Measurements from ENCODE around the gene EXO1.
"Not testable (repeated sequence)": the region's sequence is repeated elsewhere in the genome, so short reads cannot be mapped to it uniquely, and the experiment has no call there.

EXO1 gene

DNA sequence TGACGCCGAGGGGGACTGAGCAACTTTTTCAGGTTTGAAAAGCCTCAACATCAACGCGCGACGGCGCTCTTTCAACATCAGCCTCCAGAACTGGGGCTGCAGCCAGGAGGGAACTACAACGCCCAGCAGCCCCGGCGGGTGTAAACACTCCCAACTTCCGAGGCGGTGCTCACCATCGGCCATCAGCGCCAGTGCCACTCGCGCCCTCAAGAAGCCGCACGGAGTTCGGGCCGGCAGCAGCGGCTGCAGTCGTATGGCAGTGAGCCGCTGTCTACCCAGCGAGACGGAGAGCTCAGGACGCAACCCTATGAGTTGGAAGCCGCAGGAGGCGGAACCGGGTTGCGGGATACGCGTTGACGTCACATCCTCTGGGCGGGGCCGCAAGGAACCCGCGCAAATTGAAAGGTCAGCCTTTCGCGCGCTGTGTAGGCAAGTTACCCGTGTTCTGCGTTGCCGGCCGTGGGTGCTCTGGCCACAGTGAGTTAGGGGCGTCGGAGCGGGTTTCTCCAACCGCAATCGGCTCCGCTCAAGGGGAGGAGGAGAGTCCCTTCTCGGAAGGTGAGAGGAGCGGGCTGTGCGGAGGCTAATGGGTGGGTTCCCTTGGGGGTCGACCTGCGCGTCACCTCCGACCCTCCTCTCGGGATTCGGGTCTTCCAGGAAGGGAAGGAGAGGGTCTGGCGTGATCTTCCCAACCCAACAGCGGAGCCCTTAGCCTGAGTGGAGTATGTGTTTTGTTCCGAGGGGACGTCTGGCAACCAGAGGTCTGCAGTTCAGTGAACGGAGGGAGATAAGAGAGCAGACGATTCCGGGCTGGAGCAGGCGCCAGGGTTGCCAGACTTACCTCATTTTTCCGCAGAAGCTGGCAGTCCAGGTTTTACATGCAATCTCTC is at the start of gene EXO1:
Gene EXO1 (plus strand): TSS at position 409 of the 890 bp plus-strand sequence. CDS start 2,222 bp downstream, outside the sequence.
- DNase-seq (ENCODE audit: low read depth in 2 of 2) = peak; percentile 84 to 87

GRCh38 chr1:241799416-241799815 is 48.6 kb upstream of the EXO1 start:
- DNase-seq (ENCODE audit: low read depth in 2 of 2) = no peak

- no peak for DNase-seq (ENCODE audit: low read depth in 2 of 2)
Measured at GRCh38 chr1:241800640-241801039, 47.4 kb upstream of the EXO1 start.

DNA sequence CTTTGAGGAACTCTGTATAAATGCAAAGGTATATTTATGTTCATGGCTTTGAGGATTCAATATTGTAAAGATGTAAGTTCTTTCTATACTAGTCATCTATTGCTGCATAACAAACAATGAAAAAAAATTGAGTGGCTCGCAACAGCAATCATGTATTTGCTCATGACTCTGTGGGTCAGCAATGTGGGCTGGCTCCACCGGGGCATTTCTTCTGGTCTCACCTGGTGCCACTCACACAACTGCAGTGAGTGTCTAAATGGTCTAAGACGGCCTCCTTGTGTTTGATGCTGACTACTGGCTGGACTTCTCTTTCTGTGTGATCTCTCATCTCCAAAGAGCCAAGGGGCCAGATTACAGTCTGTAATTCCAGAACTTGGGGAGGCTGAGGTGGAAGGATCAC is 45.1 kb upstream of the EXO1 start:
- DNase-seq (ENCODE audit: low read depth in 2 of 2) = no peak

GRCh38 chr1:241804706-241805105 is 43.3 kb upstream of the EXO1 start:
- not testable (repeated sequence) for DNase-seq (ENCODE audit: low read depth in 2 of 2)

- no peak for DNase-seq (ENCODE audit: low read depth in 2 of 2)
Measured at GRCh38 chr1:241808265-241808664, 39.7 kb upstream of the EXO1 start.

DNA sequence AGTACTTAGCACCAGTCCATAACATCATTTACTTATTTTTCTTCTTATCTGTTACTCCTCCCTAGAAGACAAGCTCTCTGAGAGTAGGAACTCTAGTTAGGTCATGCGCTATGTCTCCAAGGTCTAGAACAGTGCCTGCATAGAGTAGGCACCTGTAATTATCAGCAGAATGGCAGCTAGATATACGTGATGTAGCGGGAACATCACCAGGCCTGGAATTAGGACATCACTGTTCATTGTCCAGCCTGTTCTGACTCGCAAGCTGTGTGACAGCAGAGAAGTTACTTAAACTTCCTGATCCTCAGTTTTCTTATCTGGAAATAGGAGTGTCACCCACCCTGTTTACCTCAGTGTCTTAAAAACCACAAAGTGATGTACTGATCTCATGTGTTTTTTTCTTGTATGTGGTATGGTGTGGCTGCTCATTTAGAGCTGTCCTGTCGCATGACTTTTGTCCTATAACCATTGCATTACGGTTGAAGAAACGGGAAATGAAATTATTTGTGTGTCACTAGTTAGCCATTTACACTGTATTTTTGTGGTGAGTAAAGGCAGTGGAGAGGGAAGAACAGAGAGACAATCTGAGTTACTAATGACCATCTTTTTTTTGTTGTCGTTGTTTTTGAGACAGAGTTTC is 37.1 kb upstream of the EXO1 start:
- DNase-seq (ENCODE audit: low read depth in 2 of 2) = no peak

GRCh38 chr1:241813768-241814320 is 34.2 kb upstream of the EXO1 start:
- no peak for DNase-seq (ENCODE audit: low read depth in 2 of 2)

- no peak for DNase-seq (ENCODE audit: low read depth in 2 of 2)
Measured at GRCh38 chr1:241816008-241816407, 32.0 kb upstream of the EXO1 start.

GRCh38 chr1:241817331-241817792 is 30.6 kb upstream of the EXO1 start:
- no peak for DNase-seq (ENCODE audit: low read depth in 2 of 2)

GRCh38 chr1:241817956-241818612 is 29.9 kb upstream of the EXO1 start:
- no peak for DNase-seq (ENCODE audit: low read depth in 2 of 2)

GRCh38 chr1:241819340-241819866 is 28.6 kb upstream of the EXO1 start:
- no peak for DNase-seq (ENCODE audit: low read depth in 2 of 2)

DNA sequence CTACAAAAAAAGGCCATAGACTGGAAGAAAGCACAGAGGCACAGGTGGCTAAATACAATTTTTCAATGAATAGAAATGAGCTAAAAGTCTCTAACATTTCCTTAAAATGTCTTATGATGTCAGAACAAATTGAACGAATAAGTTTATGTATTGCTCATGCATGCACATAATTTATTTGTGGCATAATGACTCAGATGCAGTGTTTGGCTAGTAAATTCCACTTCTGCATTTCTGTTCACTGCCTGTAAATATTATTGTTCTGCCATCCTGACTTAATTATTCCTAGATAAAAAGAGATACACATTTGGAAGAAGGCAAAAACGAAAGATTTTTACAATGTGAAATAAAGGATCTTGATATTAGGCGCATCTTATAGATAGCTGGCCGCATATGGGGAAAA is 26.6 kb upstream of the EXO1 start:
- no peak for DNase-seq (ENCODE audit: low read depth in 2 of 2)

- DNase-seq (ENCODE audit: low read depth in 2 of 2) = no peak
Measured at GRCh38 chr1:241822846-241823245, 25.2 kb upstream of the EXO1 start.

DNA sequence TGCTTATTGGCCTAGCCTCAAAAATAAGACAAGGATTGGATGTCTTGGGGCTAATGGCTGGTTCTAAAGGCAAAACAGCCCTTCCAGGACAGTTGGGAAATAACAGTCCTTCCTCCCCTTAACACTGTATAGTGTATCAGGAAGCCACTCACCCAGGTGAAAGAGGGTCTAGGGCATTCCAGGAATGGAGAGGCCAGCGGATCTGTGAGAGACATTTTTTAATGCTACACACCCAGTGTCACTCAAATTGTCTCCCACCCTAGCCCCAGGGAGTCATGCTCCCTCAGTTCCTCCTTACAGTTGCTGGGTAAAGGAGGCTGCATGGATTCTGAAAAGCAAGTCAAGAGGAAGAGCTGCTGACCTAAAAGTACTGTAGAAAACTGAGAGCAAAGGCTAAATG is 24.1 kb upstream of the EXO1 start:
- DNase-seq (ENCODE audit: low read depth in 2 of 2) = no peak

- DNase-seq (ENCODE audit: low read depth in 2 of 2) = no peak
Measured at GRCh38 chr1:241825581-241825980, 22.4 kb upstream of the EXO1 start.

GRCh38 chr1:241826613-241827012 is 21.4 kb upstream of the EXO1 start:
- DNase-seq (ENCODE audit: low read depth in 2 of 2) = not testable (repeated sequence)

DNA sequence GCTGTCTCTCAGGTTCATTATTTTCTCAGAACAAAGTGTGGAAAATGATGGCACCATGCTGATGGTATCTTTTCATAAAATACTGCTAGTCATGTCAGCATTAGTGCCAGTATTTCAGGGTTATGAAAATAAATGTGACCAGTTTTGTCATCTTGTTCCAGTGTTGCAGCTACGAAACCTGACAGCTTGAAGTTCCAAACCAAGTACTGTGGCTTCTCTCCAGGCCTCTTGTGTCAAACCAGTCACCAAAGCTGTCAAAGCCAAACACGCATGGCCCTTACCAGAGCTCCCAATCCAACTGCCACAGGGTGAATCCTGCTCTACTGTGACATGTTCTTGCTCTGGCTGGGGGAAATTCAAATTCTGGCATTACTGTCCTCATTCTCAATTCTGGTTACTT is 20.7 kb upstream of the EXO1 start:
- DNase-seq (ENCODE audit: low read depth in 2 of 2) = no peak

DNA sequence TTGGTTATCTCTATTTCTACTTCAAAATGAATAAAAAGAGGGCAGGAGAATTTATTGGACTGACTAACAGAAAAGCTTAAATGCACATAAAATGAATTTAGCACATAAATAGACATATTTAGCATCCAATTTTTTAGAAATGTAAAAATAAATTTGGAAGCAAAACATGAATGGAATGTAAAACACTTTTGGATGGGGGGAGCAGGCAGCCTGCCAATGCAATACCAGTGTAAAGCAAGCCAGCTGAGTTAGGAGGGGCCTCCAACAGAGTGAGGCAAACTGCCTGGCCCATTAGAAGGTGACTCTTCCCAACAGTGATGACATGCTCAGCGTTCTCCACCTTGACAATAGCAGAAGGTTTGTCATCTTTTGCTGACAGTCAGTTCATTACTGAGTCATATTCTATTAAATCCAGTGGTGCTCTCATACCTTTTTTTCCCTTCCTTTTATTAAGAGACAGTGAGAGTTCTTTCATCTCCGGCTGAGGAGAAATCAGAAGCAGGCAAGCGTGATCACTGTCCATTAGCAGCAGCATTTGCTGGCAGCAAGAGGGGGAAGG is 19.5 kb upstream of the EXO1 start:
- DNase-seq (ENCODE audit: low read depth in 2 of 2) = no peak

GRCh38 chr1:241829468-241829867 is 18.5 kb upstream of the EXO1 start:
- DNase-seq (ENCODE audit: low read depth in 2 of 2) = no peak

DNA sequence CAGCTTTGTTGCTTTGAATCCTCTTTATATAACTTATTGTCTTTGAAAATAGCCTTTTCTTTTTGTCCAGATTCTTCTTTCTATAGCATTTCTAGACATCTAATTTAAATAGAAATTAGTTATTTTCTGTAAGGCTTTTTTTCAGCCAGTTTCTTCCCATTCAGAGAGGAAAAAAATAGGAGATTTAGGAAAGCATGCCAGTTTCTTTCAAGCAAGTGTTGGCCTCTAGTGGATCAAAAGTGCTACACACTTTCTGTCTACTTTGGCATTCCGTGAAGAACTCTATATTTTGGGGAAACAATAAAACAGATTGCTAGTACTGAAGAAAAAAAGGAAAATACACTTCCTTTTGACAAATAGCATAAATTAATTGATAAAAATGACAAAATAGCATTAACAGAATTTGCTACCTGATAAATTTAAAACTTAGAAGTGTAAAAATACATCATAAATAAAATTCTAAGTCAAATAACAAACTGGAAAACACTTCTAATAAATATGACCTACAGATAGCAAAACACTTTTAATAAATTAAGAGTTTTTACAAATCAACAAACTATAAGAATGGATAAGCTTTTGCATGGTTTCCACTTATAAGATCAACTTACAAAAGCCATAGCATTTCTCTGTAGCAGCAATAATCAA is 13.1 kb upstream of the EXO1 start:
- no peak for DNase-seq (ENCODE audit: low read depth in 2 of 2)

Data from stimulated activated CD4-positive, alpha-beta T cell treated with anti-CD3 and anti-CD28 coated beads, Interleukin-15, amount 100 ng/mL, for 48 hours (primary cell).